Glutamatergic neuron (in vitro differentiated cells): Measurements from ENCODE around the gene SLC31A1. TPM values are rescaled to one million over a fixed set of nuclear protein-coding genes. Genes with fewer than 3 reads are reported as not detected.

Experiments
- DNase-seq: peaks from one replicate; pipeline ENCODE4 v3.0.0; 2022
- H3K27ac Mint-ChIP-seq: one replicate; pipeline ENCODE4 v1.8.0; 2020; ENCODE audit warnings: mild to moderate bottlenecking, mixed read lengths, inconsistent platforms; ENCODE audit not compliant: unreplicated experiment
- H3K27me3 Mint-ChIP-seq: one replicate; pipeline ENCODE4 v1.8.0; 2020; ENCODE audit warnings: mild to moderate bottlenecking, moderate library complexity, mixed read lengths, inconsistent platforms; ENCODE audit not compliant: unreplicated experiment
- H3K36me3 Mint-ChIP-seq: one replicate; pipeline ENCODE4 v1.8.0; 2020; ENCODE audit warnings: mild to moderate bottlenecking, mixed read lengths, inconsistent platforms; ENCODE audit not compliant: unreplicated experiment
- H3K4me1 Mint-ChIP-seq: one replicate; pipeline ENCODE4 v1.8.0; 2020; ENCODE audit warnings: mild to moderate bottlenecking, low read depth, mixed read lengths, inconsistent platforms; ENCODE audit not compliant: unreplicated experiment
- H3K4me3 Mint-ChIP-seq: one replicate; pipeline ENCODE4 v1.8.0; 2020; ENCODE audit warnings: mild to moderate bottlenecking, mixed read lengths, inconsistent platforms; ENCODE audit not compliant: unreplicated experiment
- H3K9me3 Mint-ChIP-seq: one replicate; pipeline ENCODE4 v1.8.0; 2020; ENCODE audit warnings: mild to moderate bottlenecking, moderate library complexity, mixed read lengths, inconsistent platforms; ENCODE audit not compliant: unreplicated experiment
- CTCF ChIP-seq: fragments of 200-600 bp; sonication (generic); IDR thresholded peaks from one replicate; pipeline ENCODE4 v1.5.0; 2021; ENCODE audit not compliant: partially characterized antibody, unreplicated experiment
- total RNA-seq: library from RNA; stranded (reverse); fragmentation: NEBNext Ultra II Directional; extraction: Animal tissue kit (Norgen Biotek cat#: 25700); gene quantifications from one replicate; pipeline ENCODE4 v1.2.1, GENCODE V29; 2021; ENCODE audit not compliant: unreplicated experiment

Gene SLC31A1
- total RNA-seq, 1 donor from 2014 or later: 11.2 TPM

DNA sequence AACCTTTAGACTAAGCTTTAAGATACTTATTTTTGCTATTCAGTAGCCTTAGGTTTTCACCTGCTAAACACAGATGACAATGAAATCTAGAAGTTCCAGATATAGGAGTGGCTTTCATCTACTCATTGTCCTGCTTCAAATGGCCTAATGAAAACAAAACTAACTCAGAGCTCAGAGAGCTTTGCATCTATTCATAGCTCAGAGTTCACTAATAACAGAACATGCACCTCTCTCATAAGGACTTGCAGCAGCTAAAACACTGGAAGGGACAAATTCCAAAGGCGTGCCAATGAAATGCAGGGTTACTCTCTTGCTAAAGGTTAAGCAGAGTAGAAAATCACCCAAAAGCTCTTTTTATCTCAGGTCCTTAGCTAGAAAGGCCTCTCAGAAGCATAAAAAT is 41.5 kb upstream of the SLC31A1 start:
- no peaks in the 10 kb centered on the region for H3K27me3 Mint-ChIP-seq
- H3K4me1 Mint-ChIP-seq: no peaks in the 10 kb centered on the region
- no peaks in the 10 kb centered on the region for H3K9me3 Mint-ChIP-seq
- DNase-seq: no peak
- H3K4me3 Mint-ChIP-seq: no peak overlapping the region
- no peaks in the 10 kb centered on the region for H3K36me3 Mint-ChIP-seq
- H3K27ac Mint-ChIP-seq: no peak overlapping the region
- TF ChIP-seq CTCF: no peak

DNA sequence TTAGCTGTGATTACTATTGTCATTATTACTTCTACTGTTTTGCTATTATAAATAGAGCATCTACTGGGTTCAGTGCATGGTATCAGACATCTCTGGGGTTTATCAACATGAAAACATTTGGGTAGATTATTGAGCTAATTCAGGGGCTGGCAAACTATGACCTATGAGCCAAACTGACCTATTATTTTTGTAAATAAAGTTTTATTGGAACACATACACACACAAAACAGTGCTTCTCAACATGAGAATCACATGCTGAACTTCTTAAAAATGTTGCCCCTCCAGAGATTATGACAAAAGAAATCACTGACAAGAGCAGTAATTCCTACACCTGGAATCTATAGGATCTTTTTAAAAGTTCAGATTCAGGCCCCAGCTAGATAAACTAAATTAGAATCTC is 40.2 kb upstream of the SLC31A1 start:
- Mint-ChIP-seq H3K27me3 (no peaks in the 10 kb centered on the region), H3K36me3 (no peaks in the 10 kb centered on the region), H3K4me3 (no peak overlapping the region), H3K27ac (no peak overlapping the region), H3K9me3 (no peaks in the 10 kb centered on the region), H3K4me1 (peaks cover 3% of the 10 kb centered on the region)
- no peak for TF ChIP-seq CTCF
- no peak for DNase-seq

GRCh38 chr9:113183956-113184488 is 37.3 kb upstream of the SLC31A1 start:
- no peak for DNase-seq
- Mint-ChIP-seq H3K27me3 (no peaks in the 10 kb centered on the region), H3K4me3 (no peak overlapping the region), H3K36me3 (no peaks in the 10 kb centered on the region), H3K9me3 (no peaks in the 10 kb centered on the region), H3K4me1 (peaks cover 19% of the 10 kb centered on the region), H3K27ac (no peak overlapping the region)
- no peak for TF ChIP-seq CTCF

- no peak for TF ChIP-seq CTCF
- no peaks in the 10 kb centered on the region for H3K27me3 Mint-ChIP-seq
- no peaks in the 10 kb centered on the region for H3K36me3 Mint-ChIP-seq
- H3K4me1 Mint-ChIP-seq: peaks cover 19% of the 10 kb centered on the region
- no peaks in the 10 kb centered on the region for H3K9me3 Mint-ChIP-seq
- DNase-seq: no peak
- H3K27ac Mint-ChIP-seq: no peak overlapping the region
- H3K4me3 Mint-ChIP-seq: no peak overlapping the region
Measured at GRCh38 chr9:113184539-113184938, 36.8 kb upstream of the SLC31A1 start.

GRCh38 chr9:113185271-113185670 is 36.1 kb upstream of the SLC31A1 start:
- no peaks in the 10 kb centered on the region for H3K9me3 Mint-ChIP-seq
- no peak overlapping the region for H3K27ac Mint-ChIP-seq
- no peak for TF ChIP-seq CTCF
- no peak for DNase-seq
- H3K36me3 Mint-ChIP-seq: no peaks in the 10 kb centered on the region
- H3K27me3 Mint-ChIP-seq: no peaks in the 10 kb centered on the region
- peaks cover 19% of the 10 kb centered on the region for H3K4me1 Mint-ChIP-seq
- no peak overlapping the region for H3K4me3 Mint-ChIP-seq
